Neural cell (in vitro differentiated cells): ENCODE data around the gene BHLHE23. TPM values are rescaled to one million over a fixed set of nuclear protein-coding genes. Genes with fewer than 3 reads are reported as not detected.

Source experiments
- H2AFZ ChIP-seq: fragments of 200-600, 300-800 bp; sonication (generic), shearing (Covaris generic); 2 replicates; pipeline ENCODE4 v1.6.0; 2014; ENCODE audit warnings: low read depth, mild to moderate bottlenecking, antibody characterized with exemption, low read length, moderate library complexity
- H3F3A ChIP-seq: fragments of 200-600 bp; shearing (Covaris generic); 2 replicates; pipeline ENCODE4 v1.6.1; 2016; ENCODE audit warnings: mild to moderate bottlenecking, moderate library complexity, mixed read lengths, antibody characterized with exemption, low read length; ENCODE audit not compliant: insufficient read depth, poor library complexity, severe bottlenecking
- H3K27ac ChIP-seq: fragments of 200-600, 300-800 bp; sonication (generic), shearing (Covaris generic); 2 replicates; pipeline ENCODE4 v1.5.1; 2014; ENCODE audit warnings: mild to moderate bottlenecking, low read length, moderate library complexity
- H3K27me3 ChIP-seq: fragments of 300-800, 200-600 bp; sonication (generic), shearing (Covaris generic); 2 replicates; pipeline ENCODE4 v1.6.0; 2014; ENCODE audit warnings: mild to moderate bottlenecking, low read depth, low read length, moderate library complexity; ENCODE audit not compliant: insufficient read depth
- H3K36me3 ChIP-seq: fragments of 300-800, 200-600 bp; sonication (generic), shearing (Covaris generic); 2 replicates; pipeline ENCODE4 v1.5.1; 2014; ENCODE audit warnings: mild to moderate bottlenecking, antibody characterized with exemption, low read length, moderate library complexity; ENCODE audit not compliant: insufficient read depth
- H3K4me2 ChIP-seq: fragments of 300-800, 200-600 bp; sonication (generic), shearing (Covaris generic); 2 replicates; pipeline ENCODE4 v1.6.0; 2014; ENCODE audit warnings: mild to moderate bottlenecking, low read length
- H3K4me3 ChIP-seq: fragments of 300-800, 200-600 bp; sonication (generic), shearing (Covaris generic); 2 replicates; pipeline ENCODE4 v1.5.1; 2014; ENCODE audit warnings: mild to moderate bottlenecking, low read length, moderate library complexity
- H3K79me2 ChIP-seq: fragments of 200-600 bp; shearing (Covaris generic); replicated peaks from 2 replicates; pipeline ENCODE4 v1.6.0; 2014; ENCODE audit warnings: mild to moderate bottlenecking, low read length, moderate library complexity; ENCODE audit not compliant: insufficient read depth
- H3K9ac ChIP-seq: fragments of 300-800, 200-600 bp; sonication (generic), shearing (Covaris generic); 2 replicates; pipeline ENCODE4 v1.6.1; 2016; ENCODE audit warnings: mild to moderate bottlenecking, low read length, mixed read lengths
- H3K9me2 ChIP-seq: fragments of 200-600 bp; shearing (Covaris generic); 2 replicates; pipeline ENCODE4 v1.6.1; 2016; ENCODE audit warnings: mild to moderate bottlenecking, low read length, mixed read lengths; ENCODE audit not compliant: insufficient read depth
- H3K9me3 ChIP-seq: fragments of 200-600, 300-800 bp; sonication (generic), shearing (Covaris generic); 2 replicates; pipeline ENCODE4 v1.6.1; 2016; ENCODE audit warnings: mild to moderate bottlenecking, mixed run types, low read length, moderate library complexity, mixed read lengths
- H4K20me1 ChIP-seq: fragments of 200-600 bp; shearing (Covaris generic); 2 replicates; pipeline ENCODE4 v1.6.1; 2016; ENCODE audit warnings: mild to moderate bottlenecking, mixed run types; ENCODE audit not compliant: insufficient read depth
- EP300 ChIP-seq: fragments of 450-650 bp; conservative IDR thresholded peaks from 2 replicates; pipeline ENCODE4 v1.6.1; 2014; ENCODE audit warnings: antibody characterized with exemption, mild to moderate bottlenecking, moderate library complexity; ENCODE audit not compliant: poor library complexity, severe bottlenecking
- EZH2 ChIP-seq: fragments of 200-600, 300-800 bp; shearing (Covaris generic), sonication (generic); IDR thresholded peaks from 2 replicates; pipeline ENCODE4 v1.6.1; 2014; ENCODE audit warnings: antibody characterized with exemption, low read length, borderline replicate concordance, mild to moderate bottlenecking; ENCODE audit not compliant: insufficient read depth, poor library complexity, severe bottlenecking
- MXI1 ChIP-seq: fragments of 450-650 bp; conservative IDR thresholded peaks from 2 replicates; pipeline ENCODE4 v1.6.1; 2014; ENCODE audit warnings: antibody characterized with exemption, mild to moderate bottlenecking; ENCODE audit not compliant: poor library complexity, severe bottlenecking
- POLR2AphosphoS5 ChIP-seq: IDR thresholded peaks from 2 replicates; pipeline ENCODE4 v1.6.1; 2012
- RAD21 ChIP-seq: fragments of 450-650 bp; conservative IDR thresholded peaks from 2 replicates; pipeline ENCODE4 v1.6.1; 2014; ENCODE audit warnings: antibody characterized with exemption, mild to moderate bottlenecking, moderate library complexity
- SMC3 ChIP-seq: fragments of 450-650 bp; conservative IDR thresholded peaks from 2 replicates; pipeline ENCODE4 v1.6.1; 2014; ENCODE audit warnings: antibody characterized with exemption, mild to moderate bottlenecking, moderate library complexity; ENCODE audit not compliant: poor library complexity
- TAF1 ChIP-seq: IDR thresholded peaks from 2 replicates; pipeline ENCODE4 v1.6.1; 2012; ENCODE audit warnings: low read depth
- polyA plus RNA-seq: library from polyadenylated mRNA; depleted of rRNA; stranded (reverse); fragments of >200 nt; gene quantifications from 2 replicates; pipeline ENCODE4 v1.2.3, GENCODE V29; 2014
- TF ChIP-seq, protein P1 (sequence below): fragments of 450-650 bp; IDR thresholded peaks from 2 replicates; pipeline ENCODE4 v1.5.1; 2014; ENCODE audit warnings: antibody characterized with exemption, mild to moderate bottlenecking, moderate library complexity; ENCODE audit not compliant: poor library complexity, severe bottlenecking
- TF ChIP-seq, protein P2 (sequence below): IDR thresholded peaks from 2 replicates; pipeline ENCODE4 v1.6.1; 2012; ENCODE audit warnings: borderline replicate concordance

BHLHE23 gene
- polyA plus RNA-seq, 1 donor from 2014 or later: not detected

GRCh38 chr20:62998449-62998848 is 8.3 kb downstream of the BHLHE23 start:
- Histone ChIP-seq H3F3A (no peaks in the 10 kb centered on the region), H3K27me3 (peaks cover 25% of the 10 kb centered on the region), H3K9ac (no peak overlapping the region), H3K79me2 (no peaks in the 10 kb centered on the region), H2AFZ (no peak overlapping the region), H3K9me2 (no peaks in the 10 kb centered on the region), H3K27ac (no peak overlapping the region), H3K4me3 (no peak overlapping the region), H4K20me1 (no peaks in the 10 kb centered on the region), H3K36me3 (no peaks in the 10 kb centered on the region), H3K4me2 (no peak overlapping the region), H3K9me3 (no peaks in the 10 kb centered on the region)
- no peak for TF ChIP-seq MXI1

DNA sequence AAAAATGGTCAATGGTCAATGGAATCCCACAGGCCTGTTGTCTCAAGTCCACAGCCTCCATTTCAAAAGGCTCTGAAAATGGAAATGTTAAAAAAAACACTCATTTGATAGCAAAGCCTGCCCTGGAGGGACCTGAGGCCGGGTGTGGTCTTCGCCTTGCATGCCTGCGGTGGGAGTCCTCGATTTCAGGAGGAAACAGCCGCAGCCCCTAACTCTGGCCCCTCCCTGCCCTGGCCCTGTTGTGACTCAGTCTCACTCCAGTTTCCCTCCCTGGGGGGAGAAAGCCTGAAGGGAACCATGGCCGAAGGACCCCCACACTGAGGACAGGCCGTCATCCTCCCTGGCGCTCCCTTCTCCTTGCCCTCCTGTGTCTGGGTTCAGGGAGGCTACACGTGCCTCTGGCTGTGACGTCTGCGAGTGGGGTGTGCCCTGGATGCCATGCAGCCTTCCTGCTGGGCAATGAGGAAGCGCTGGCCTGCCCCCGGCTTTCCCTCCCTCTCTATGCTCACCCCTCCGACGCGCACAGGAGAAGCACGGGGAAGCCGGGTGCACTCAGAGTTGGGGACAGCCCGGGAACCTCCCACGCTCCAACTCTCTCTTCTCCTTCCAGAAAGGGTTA is 9.2 kb downstream of the BHLHE23 start:
- TF ChIP-seq, protein P1, sequence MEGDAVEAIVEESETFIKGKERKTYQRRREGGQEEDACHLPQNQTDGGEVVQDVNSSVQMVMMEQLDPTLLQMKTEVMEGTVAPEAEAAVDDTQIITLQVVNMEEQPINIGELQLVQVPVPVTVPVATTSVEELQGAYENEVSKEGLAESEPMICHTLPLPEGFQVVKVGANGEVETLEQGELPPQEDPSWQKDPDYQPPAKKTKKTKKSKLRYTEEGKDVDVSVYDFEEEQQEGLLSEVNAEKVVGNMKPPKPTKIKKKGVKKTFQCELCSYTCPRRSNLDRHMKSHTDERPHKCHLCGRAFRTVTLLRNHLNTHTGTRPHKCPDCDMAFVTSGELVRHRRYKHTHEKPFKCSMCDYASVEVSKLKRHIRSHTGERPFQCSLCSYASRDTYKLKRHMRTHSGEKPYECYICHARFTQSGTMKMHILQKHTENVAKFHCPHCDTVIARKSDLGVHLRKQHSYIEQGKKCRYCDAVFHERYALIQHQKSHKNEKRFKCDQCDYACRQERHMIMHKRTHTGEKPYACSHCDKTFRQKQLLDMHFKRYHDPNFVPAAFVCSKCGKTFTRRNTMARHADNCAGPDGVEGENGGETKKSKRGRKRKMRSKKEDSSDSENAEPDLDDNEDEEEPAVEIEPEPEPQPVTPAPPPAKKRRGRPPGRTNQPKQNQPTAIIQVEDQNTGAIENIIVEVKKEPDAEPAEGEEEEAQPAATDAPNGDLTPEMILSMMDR: no peak
- no peak for TF ChIP-seq POLR2AphosphoS5
- TF ChIP-seq EZH2: no peak
- no peak for TF ChIP-seq EP300
- TF ChIP-seq, protein P2, sequence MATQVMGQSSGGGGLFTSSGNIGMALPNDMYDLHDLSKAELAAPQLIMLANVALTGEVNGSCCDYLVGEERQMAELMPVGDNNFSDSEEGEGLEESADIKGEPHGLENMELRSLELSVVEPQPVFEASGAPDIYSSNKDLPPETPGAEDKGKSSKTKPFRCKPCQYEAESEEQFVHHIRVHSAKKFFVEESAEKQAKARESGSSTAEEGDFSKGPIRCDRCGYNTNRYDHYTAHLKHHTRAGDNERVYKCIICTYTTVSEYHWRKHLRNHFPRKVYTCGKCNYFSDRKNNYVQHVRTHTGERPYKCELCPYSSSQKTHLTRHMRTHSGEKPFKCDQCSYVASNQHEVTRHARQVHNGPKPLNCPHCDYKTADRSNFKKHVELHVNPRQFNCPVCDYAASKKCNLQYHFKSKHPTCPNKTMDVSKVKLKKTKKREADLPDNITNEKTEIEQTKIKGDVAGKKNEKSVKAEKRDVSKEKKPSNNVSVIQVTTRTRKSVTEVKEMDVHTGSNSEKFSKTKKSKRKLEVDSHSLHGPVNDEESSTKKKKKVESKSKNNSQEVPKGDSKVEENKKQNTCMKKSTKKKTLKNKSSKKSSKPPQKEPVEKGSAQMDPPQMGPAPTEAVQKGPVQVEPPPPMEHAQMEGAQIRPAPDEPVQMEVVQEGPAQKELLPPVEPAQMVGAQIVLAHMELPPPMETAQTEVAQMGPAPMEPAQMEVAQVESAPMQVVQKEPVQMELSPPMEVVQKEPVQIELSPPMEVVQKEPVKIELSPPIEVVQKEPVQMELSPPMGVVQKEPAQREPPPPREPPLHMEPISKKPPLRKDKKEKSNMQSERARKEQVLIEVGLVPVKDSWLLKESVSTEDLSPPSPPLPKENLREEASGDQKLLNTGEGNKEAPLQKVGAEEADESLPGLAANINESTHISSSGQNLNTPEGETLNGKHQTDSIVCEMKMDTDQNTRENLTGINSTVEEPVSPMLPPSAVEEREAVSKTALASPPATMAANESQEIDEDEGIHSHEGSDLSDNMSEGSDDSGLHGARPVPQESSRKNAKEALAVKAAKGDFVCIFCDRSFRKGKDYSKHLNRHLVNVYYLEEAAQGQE: no peak
- TF ChIP-seq TAF1: no peak
- no peak for TF ChIP-seq RAD21
- no peak for TF ChIP-seq MXI1
- TF ChIP-seq SMC3: no peak
- H2AFZ ChIP-seq: no peak overlapping the region
- peaks cover 16% of the 10 kb centered on the region for H3K27me3 ChIP-seq

DNA sequence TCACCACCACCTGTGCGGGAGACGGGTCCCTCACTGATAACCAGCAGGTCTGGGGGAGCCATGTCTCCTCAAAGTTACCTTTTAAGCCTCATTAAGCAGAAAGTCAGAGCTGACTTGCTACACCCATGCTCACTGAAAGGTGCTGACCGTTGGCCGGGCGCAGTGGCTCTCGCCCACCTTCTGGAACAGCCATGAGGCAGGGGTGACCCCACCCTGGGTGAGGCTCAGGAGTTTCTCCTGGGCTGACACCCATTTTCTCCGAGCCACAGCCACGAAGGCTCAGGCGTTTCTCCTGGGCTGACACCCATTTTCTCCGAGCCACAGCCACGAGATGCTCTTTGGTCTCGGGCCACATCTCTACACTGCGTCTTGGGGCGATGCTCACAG is 10.2 kb downstream of the BHLHE23 start:
- H3K9me2 ChIP-seq: no peaks in the 10 kb centered on the region

More for the DNA sequence above, 9.2 kb downstream of the BHLHE23 start:
- Histone ChIP-seq H3K27ac (no peak overlapping the region), H3K9me3 (no peaks in the 10 kb centered on the region), H3F3A (no peaks in the 10 kb centered on the region), H3K4me3 (no peak overlapping the region), H3K79me2 (no peaks in the 10 kb centered on the region), H3K36me3 (no peaks in the 10 kb centered on the region), H3K4me2 (no peak overlapping the region), H4K20me1 (no peaks in the 10 kb centered on the region), H3K9ac (no peak overlapping the region), H3K9me2 (no peaks in the 10 kb centered on the region)

More for the DNA sequence above, 10.2 kb downstream of the BHLHE23 start:
- Histone ChIP-seq H4K20me1 (no peaks in the 10 kb centered on the region), H3K9me3 (no peaks in the 10 kb centered on the region), H3K36me3 (no peaks in the 10 kb centered on the region), H3K27me3 (peaks cover 9% of the 10 kb centered on the region), H3K79me2 (no peaks in the 10 kb centered on the region), H3K4me2 (no peak overlapping the region), H3F3A (no peaks in the 10 kb centered on the region), H2AFZ (no peak overlapping the region), H3K9ac (no peak overlapping the region), H3K4me3 (no peak overlapping the region), H3K27ac (no peak overlapping the region)
- TF ChIP-seq EZH2 (no peak), TAF1 (no peak), SMC3 (no peak), POLR2AphosphoS5 (no peak), RAD21 (no peak)
- TF ChIP-seq, protein P2: no peak
